ENCODE measurements around the gene CHAT. TPM values are rescaled to one million over a fixed set of nuclear protein-coding genes. Genes with fewer than 3 reads are reported as not detected.

CHAT gene
- total RNA-seq, 2 experiments from 2014 or later, result not detected

DNA sequence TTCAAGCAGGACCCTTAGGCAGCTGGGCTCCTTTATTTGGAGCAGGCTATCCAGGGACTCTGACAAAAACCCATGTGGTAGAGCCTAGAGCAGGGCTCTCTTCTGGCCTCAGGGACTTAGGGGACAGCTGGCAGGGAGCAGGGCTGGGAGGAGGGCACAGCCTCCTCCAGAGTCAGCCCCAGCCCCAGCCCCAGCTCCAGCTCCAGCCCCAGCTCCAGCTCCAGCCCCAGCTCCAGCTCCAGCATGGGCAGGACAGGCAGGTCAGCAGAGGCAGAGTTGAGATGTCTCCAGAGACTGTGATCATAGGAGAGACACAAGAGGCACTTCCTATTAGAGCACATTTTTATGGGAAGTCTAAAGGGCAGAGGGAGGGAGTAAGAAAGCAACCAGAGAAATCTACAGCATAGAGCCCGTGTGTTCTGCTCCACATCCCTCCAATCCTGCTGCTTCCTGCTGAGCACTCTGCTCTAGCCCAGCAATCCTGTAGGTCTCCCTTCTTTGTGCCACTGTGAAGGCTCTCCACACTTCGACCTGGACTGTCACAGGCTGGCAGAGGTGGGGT lies 52.3 kb downstream of the CHAT start:
- DNase-seq (no peak), ATAC-seq (no peak)
- intact Hi-C loops (cut with micrococcal nuclease), result no loop called here
- Mint-ChIP-seq H3K36me3 (ENCODE audit: low read depth) (no peaks in the 10 kb centered on the region), H3K27me3 (peaks cover 3% of the 10 kb centered on the region), H3K4me3 (no peak overlapping the region), H3K4me1 (ENCODE audit: low read depth) (no peaks in the 10 kb centered on the region), H3K27ac (no peak overlapping the region), H3K9me3 (no peaks in the 10 kb centered on the region)
- TF ChIP-seq, protein P1, sequence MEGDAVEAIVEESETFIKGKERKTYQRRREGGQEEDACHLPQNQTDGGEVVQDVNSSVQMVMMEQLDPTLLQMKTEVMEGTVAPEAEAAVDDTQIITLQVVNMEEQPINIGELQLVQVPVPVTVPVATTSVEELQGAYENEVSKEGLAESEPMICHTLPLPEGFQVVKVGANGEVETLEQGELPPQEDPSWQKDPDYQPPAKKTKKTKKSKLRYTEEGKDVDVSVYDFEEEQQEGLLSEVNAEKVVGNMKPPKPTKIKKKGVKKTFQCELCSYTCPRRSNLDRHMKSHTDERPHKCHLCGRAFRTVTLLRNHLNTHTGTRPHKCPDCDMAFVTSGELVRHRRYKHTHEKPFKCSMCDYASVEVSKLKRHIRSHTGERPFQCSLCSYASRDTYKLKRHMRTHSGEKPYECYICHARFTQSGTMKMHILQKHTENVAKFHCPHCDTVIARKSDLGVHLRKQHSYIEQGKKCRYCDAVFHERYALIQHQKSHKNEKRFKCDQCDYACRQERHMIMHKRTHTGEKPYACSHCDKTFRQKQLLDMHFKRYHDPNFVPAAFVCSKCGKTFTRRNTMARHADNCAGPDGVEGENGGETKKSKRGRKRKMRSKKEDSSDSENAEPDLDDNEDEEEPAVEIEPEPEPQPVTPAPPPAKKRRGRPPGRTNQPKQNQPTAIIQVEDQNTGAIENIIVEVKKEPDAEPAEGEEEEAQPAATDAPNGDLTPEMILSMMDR (IDR thresholded peaks at IDR 0.05), result no peak
- POLR2A ChIA-PET, result no interaction called here
- CTCF ChIA-PET, result no interaction called here

GRCh38 chr10:49666685-49667084 lies 52.8 kb downstream of the CHAT start:
- intact Hi-C loops (cut with micrococcal nuclease), result no loop called here
- Mint-ChIP-seq H3K27me3 (peaks cover 7% of the 10 kb centered on the region), H3K4me1 (ENCODE audit: low read depth) (no peaks in the 10 kb centered on the region), H3K36me3 (ENCODE audit: low read depth) (no peaks in the 10 kb centered on the region), H3K4me3 (no peak overlapping the region), H3K9me3 (no peaks in the 10 kb centered on the region), H3K27ac (no peak overlapping the region)
- DNase-seq (no peak), ATAC-seq (no peak)
- ChIA-PET POLR2A (no interaction called here), CTCF (no interaction called here)
- TF ChIP-seq, protein P1 (IDR thresholded peaks at IDR 0.05), result no peak

GRCh38 chr10:49667991-49668390 lies 54.2 kb downstream of the CHAT start:
- intact Hi-C loops (cut with micrococcal nuclease), result no loop called here
- H3K4me3 Mint-ChIP-seq, result no peak overlapping the region
- peaks cover 10% of the 10 kb centered on the region for H3K27me3 Mint-ChIP-seq
- H3K36me3 Mint-ChIP-seq (ENCODE audit: low read depth), result no peaks in the 10 kb centered on the region
- ATAC-seq, result no peak
- TF ChIP-seq, protein P1 (IDR thresholded peaks at IDR 0.05), result no peak
- POLR2A ChIA-PET, result no interaction called here
- DNase-seq, result no peak
- CTCF ChIA-PET, result no interaction called here
- no peaks in the 10 kb centered on the region for H3K9me3 Mint-ChIP-seq
- H3K4me1 Mint-ChIP-seq (ENCODE audit: low read depth), result no peaks in the 10 kb centered on the region
- no peak overlapping the region for H3K27ac Mint-ChIP-seq

DNA sequence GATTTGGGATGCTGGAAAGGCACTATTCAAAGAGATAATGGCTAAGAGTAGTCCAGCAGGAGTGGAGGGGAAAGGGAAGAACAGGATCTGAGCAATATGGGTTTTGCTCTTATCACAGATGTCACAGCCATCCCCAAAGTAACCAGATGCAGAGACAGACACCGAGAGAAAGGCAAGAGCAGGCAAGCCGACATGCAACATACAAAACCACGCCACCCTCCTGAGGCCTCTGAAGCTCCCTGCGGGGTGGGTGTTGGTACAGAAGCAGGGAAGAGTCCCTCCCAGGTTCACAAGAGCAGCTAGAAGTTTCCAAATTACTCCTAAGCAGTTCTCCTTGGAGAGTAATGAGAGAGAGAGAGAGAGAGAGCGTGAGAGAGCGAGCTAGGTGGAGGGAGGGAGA lies 54.8 kb downstream of the CHAT start:
- H3K27ac Mint-ChIP-seq, result no peak overlapping the region
- H3K36me3 Mint-ChIP-seq (ENCODE audit: low read depth), result no peaks in the 10 kb centered on the region
- peaks cover 13% of the 10 kb centered on the region for H3K27me3 Mint-ChIP-seq
- H3K4me3 Mint-ChIP-seq, result no peak overlapping the region
- DNase-seq, result no peak
- intact Hi-C loops (cut with micrococcal nuclease), result no loop called here
- no peaks in the 10 kb centered on the region for H3K9me3 Mint-ChIP-seq
- TF ChIP-seq, protein P1 (IDR thresholded peaks at IDR 0.05), result no peak
- ChIA-PET POLR2A (no interaction called here), CTCF (no interaction called here)
- ATAC-seq, result no peak
- no peaks in the 10 kb centered on the region for H3K4me1 Mint-ChIP-seq (ENCODE audit: low read depth)

GRCh38 chr10:49678827-49679479 lies 65.1 kb downstream of the CHAT start:
- intact Hi-C loops (cut with micrococcal nuclease), result no loop called here
- ATAC-seq, result no peak
- CTCF ChIA-PET, result no interaction called here
- no peaks in the 10 kb centered on the region for H3K4me1 Mint-ChIP-seq (ENCODE audit: low read depth)
- TF ChIP-seq, protein P1 (IDR thresholded peaks at IDR 0.05), result no peak
- H3K36me3 Mint-ChIP-seq (ENCODE audit: low read depth), result no peaks in the 10 kb centered on the region
- POLR2A ChIA-PET, result no interaction called here
- no peak overlapping the region for H3K4me3 Mint-ChIP-seq
- H3K27me3 Mint-ChIP-seq, result peaks cover 33% of the 10 kb centered on the region
- peaks cover 16% of the 10 kb centered on the region for H3K9me3 Mint-ChIP-seq
- no peak overlapping the region for H3K27ac Mint-ChIP-seq
- DNase-seq, result no peak

Data from activated CD8-positive, alpha-beta T cell treated with anti-CD3 and anti-CD28 coated beads for 36 hours (primary cell).